Mucosa of rectum (tissue), 2 donors: ENCODE measurements around the gene RAB11FIP4.
"Not testable (repeated sequence)": the region's sequence is repeated elsewhere in the genome, so short reads cannot be mapped to it uniquely, and the experiment has no call there.

Source experiments
- H3K27ac ChIP-seq, 2 donors: one replicate each; pipeline ENCODE4 v1.7.0; 2013; ENCODE audit warnings: inconsistent platforms in 2 of 2, low read depth in 2 of 2, low read length in 2 of 2
- H3K27me3 ChIP-seq, 2 donors: one replicate each; pipeline ENCODE4 v1.7.0; 2013; ENCODE audit warnings: low read length in 2 of 2; ENCODE audit not compliant: control insufficient read depth in 2 of 2, insufficient read depth in 2 of 2
- H3K36me3 ChIP-seq, 2 donors: one replicate each; pipeline ENCODE4 v1.7.0; 2013; ENCODE audit warnings: low read length in 2 of 2; ENCODE audit not compliant: control insufficient read depth in 2 of 2, insufficient read depth in 2 of 2
- H3K4me1 ChIP-seq, 2 donors: one replicate each; pipeline ENCODE4 v1.7.0; 2013; ENCODE audit warnings: low read length in 2 of 2, mild to moderate bottlenecking in 1 of 2; ENCODE audit not compliant: control insufficient read depth in 2 of 2, insufficient read depth in 2 of 2
- H3K4me3 ChIP-seq, 2 donors: one replicate each; pipeline ENCODE4 v1.7.0; 2013; ENCODE audit warnings: low read length in 2 of 2
- H3K9ac ChIP-seq, 2 donors: one replicate each; pipeline ENCODE4 v1.7.0; 2013; ENCODE audit warnings: low read length in 2 of 2, low read depth in 1 of 2, mild to moderate bottlenecking in 1 of 2
- H3K9me3 ChIP-seq, 2 donors: one replicate each; pipeline ENCODE4 v1.7.0; 2013; ENCODE audit warnings: low read length in 2 of 2; ENCODE audit not compliant: control insufficient read depth in 2 of 2
- donor health status: healthy.
- donor health status: Normal muscosa, but diverticular disease.

The RAB11FIP4 gene

GRCh38 chr17:31431852-31432658 lies 40.6 kb downstream of the RAB11FIP4 start:
- Histone ChIP-seq H3K9ac (no peak overlapping the region), H3K4me3 (no peak overlapping the region), H3K27ac (no peak overlapping the region), H3K4me1 (no peaks in the 10 kb centered on the region), H3K36me3 (no peaks in the 10 kb centered on the region), H3K9me3 (no peaks in the 10 kb centered on the region), H3K27me3 (peaks cover 0 to 2% of the 10 kb centered on the region in 2 donors)

- H3K4me3 ChIP-seq = no peak overlapping the region
- H3K9ac ChIP-seq = no peak overlapping the region
- H3K27ac ChIP-seq = no peak overlapping the region
- no peaks in the 10 kb centered on the region for H3K9me3 ChIP-seq
- H3K4me1 ChIP-seq = no peaks in the 10 kb centered on the region
- peaks cover 0 to 2% of the 10 kb centered on the region in 2 donors for H3K27me3 ChIP-seq
- no peaks in the 10 kb centered on the region for H3K36me3 ChIP-seq
Measured at GRCh38 chr17:31433091-31433790, 41.8 kb downstream of the RAB11FIP4 start.

DNA sequence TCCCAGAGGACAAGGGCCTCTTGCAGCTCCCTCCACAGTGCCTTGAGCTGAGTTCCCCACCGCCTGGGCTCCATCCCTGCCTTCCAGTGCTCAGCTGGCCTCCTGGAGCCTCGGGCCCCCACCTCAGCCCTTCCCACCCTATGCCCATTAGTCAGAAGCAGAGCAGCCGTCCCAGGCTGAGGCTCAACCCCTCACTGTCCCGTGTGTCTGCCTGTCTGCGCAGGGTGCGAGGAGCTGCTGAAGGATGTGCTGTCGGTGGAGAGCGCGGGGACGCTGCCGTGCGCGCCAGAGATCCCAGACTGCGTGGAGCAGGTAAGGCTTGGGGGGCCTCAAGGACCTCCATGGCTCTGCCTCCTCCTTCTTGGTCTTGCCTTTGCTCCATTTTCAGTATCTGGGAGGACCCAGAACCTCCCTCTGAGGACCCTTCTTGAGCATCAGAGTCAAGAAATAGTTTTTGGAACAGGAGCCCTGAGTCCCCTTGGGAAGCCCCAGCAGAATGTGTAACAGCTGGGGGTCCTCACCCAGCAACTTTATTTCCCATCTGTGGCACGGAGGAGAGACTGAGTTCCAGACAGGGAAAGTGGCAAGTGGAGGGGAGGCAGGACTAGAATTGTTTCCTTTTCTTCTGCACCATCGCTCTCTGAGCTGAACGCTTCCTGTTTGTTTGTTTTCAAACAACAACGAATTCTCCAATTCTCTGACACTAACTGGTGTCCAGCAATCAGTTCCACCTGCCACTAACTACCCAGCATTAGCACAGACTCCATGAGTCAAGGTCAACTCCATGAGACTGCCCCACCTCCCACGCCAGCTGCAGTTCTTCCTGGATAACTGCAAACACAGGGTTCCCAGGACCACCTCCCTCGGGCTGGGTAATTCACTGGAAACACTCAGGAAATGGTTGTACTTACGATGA lies 42.6 kb downstream of the RAB11FIP4 start:
- no peaks in the 10 kb centered on the region for H3K36me3 ChIP-seq
- H3K9me3 ChIP-seq = no peaks in the 10 kb centered on the region
- no peak overlapping the region for H3K4me3 ChIP-seq
- no peaks in the 10 kb centered on the region for H3K4me1 ChIP-seq
- H3K9ac ChIP-seq = no peak overlapping the region
- H3K27ac ChIP-seq = no peak overlapping the region
- H3K27me3 ChIP-seq = peaks cover 0 to 2% of the 10 kb centered on the region in 2 donors

- H3K27ac ChIP-seq = no peak overlapping the region
Measured at GRCh38 chr17:31434727-31435050, 43.2 kb downstream of the RAB11FIP4 start.

DNA sequence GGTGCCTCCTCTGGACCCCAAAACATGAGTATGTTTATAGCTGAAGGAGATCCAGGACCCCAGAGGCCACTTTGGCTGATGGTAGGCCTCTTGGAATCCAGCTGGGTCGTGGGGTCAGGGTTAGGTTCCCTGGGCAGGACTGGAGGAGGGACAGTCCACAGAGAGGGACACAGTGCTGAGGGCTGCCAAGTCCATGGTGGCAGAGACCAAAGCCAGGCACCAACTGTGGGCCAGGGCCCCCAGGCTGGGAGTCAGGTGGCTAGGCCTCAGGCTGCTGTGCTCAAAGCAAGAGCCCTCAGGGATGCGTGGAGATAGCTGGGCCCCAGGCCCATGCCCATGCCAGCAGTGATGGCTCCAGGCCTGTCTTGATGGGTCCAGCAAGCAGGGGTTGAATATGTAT lies 44.1 kb downstream of the RAB11FIP4 start:
- H3K9ac ChIP-seq = no peak overlapping the region
- H3K27ac ChIP-seq = no peak overlapping the region
- no peaks in the 10 kb centered on the region for H3K36me3 ChIP-seq
- no peaks in the 10 kb centered on the region for H3K4me1 ChIP-seq
- peaks cover 0 to 2% of the 10 kb centered on the region in 2 donors for H3K27me3 ChIP-seq
- H3K9me3 ChIP-seq = no peaks in the 10 kb centered on the region
- H3K4me3 ChIP-seq = no peak overlapping the region

More at GRCh38 chr17:31434727-31435050, 43.2 kb downstream of the RAB11FIP4 start:
- Histone ChIP-seq H3K4me3 (no peak overlapping the region), H3K9ac (no peak overlapping the region), H3K9me3 (no peaks in the 10 kb centered on the region), H3K36me3 (no peaks in the 10 kb centered on the region), H3K4me1 (no peaks in the 10 kb centered on the region), H3K27me3 (peaks cover 0 to 2% of the 10 kb centered on the region in 2 donors)

- no peak overlapping the region for H3K9ac ChIP-seq
- no peak overlapping the region for H3K27ac ChIP-seq
- no peaks in the 10 kb centered on the region for H3K27me3 ChIP-seq
- H3K4me3 ChIP-seq = no peak overlapping the region
- H3K9me3 ChIP-seq = no peaks in the 10 kb centered on the region
- no peaks in the 10 kb centered on the region for H3K36me3 ChIP-seq
- no peaks in the 10 kb centered on the region for H3K4me1 ChIP-seq
Measured at GRCh38 chr17:31437720-31438400, 46.4 kb downstream of the RAB11FIP4 start.

- Histone ChIP-seq H3K36me3 (no peaks in the 10 kb centered on the region), H3K9me3 (no peaks in the 10 kb centered on the region), H3K27ac (no peak overlapping the region), H3K4me3 (no peak overlapping the region), H3K4me1 (no peaks in the 10 kb centered on the region), H3K27me3 (no peaks in the 10 kb centered on the region), H3K9ac (no peak overlapping the region)
Measured at GRCh38 chr17:31439716-31440115, 48.2 kb downstream of the RAB11FIP4 start.

DNA sequence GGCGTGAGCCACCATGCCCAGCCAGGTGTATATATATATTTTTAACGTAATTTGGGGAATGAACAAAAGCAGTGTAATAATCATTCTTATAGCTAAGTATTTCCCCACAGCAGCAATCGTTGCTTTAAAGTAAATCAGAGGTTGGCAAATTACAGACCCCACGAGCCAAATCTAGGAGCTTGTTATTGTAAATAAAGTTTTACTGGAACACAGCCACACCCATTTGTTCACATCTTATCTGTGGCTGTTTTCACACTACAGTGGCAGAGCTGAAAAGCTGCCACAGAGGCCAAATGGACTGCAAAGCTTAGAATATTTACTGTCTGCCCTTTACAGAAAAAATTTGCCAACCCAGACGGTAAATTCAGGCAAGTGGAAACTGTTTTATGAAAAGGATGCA lies 50.8 kb downstream of the RAB11FIP4 start:
- H3K9ac ChIP-seq = no peak overlapping the region
- H3K36me3 ChIP-seq = no peaks in the 10 kb centered on the region
- no peak overlapping the region for H3K27ac ChIP-seq
- no peak overlapping the region for H3K4me3 ChIP-seq
- no peaks in the 10 kb centered on the region for H3K9me3 ChIP-seq
- no peaks in the 10 kb centered on the region for H3K27me3 ChIP-seq
- H3K4me1 ChIP-seq = no peaks in the 10 kb centered on the region

DNA sequence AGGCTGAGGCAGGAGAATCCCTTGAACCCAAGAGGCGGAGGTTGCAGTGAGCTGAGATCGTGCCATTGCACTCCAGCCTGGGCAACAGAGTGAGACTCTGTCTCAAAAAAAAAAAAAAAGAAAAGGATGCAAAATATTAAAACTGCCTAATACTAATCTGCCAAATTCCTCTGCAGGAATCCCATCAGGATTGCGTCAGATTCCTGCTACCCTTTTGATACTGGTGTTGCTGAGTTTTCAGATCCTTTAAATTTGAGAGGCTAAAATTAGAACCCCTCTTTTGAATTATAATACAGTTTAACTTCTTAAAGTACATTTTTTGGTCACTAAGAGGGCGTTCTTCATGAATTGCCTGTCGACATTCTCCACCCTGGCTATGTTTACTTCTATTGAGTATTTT lies 51.4 kb downstream of the RAB11FIP4 start:
- H3K4me3 ChIP-seq, H3K27ac ChIP-seq, H3K9ac ChIP-seq, H3K27me3 ChIP-seq, H3K4me1 ChIP-seq, H3K9me3 ChIP-seq, H3K36me3 ChIP-seq: not testable (repeated sequence)
